Stromal cell of bone marrow (primary cell): ENCODE results near the gene MED4.
A peak's percentile ranks its signal among the peaks of the same experiment; 100 is the strongest.
"Not testable (repeated sequence)": the region's sequence is repeated elsewhere in the genome, so short reads cannot be mapped to it uniquely, and the experiment has no call there.

Source experiments
- DNase-seq: peaks from one replicate; pipeline ENCODE4 v3.0.0-alpha.2; 2012; ENCODE audit warnings: low read depth

Gene MED4

DNA sequence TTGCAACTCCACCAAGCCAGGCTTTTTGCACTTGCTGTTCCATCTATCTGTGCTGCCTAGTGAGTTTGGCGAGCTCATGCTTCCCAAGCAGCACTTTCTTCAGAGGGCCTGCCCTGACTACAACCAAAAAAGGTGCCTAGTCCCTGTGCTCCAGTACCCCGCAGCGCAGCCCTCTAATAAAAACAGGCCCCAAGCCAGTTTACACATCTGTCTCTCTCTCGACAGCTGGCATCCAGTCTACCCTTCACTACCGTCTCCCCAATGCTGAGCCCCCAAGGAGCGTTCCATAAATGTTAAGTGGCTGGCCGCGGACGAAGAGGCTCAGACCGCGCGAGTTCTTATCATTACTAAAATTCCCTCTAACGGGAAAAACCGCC is 512 bp downstream of the MED4 start:
- DNase-seq, result no peak

DNA sequence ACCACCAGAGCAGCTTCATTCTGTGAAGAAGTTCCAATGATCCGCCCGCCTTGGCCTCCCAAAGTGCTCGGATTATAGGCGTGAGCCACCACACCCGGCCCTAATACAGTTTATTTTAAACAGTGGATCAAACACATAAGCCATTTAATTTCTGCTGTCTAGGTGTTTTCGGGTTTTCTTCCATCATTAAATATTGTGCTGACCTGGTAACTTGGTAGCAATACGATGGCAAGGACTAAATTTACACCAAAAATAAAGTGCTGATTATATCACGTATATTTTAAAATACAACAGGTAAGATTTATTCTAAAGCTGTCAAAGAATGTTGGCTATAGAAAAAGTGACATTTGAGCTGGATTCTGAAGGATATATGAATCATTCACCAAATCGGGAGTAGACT is 1.3 kb downstream of the MED4 start:
- no peak for DNase-seq

DNA sequence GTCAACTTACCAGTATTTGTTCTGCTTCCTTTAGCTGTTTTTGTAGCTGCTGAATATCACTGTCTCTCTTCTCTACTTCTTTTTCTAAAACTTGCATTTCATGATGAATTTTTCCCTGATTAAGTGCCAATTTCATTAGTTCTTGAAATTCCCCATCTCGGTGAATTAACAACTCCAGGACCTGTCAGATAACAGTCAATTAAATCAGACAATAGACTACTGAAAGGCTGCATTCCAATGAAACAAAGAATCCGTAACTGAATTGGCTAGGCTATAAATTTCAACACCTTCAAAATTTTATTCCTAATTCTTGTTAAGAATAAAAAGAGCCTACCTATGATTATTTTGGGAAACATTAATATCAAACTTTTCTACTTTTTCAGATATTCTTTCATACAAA is 8.6 kb downstream of the MED4 start:
- DNase-seq, result no peak

DNA sequence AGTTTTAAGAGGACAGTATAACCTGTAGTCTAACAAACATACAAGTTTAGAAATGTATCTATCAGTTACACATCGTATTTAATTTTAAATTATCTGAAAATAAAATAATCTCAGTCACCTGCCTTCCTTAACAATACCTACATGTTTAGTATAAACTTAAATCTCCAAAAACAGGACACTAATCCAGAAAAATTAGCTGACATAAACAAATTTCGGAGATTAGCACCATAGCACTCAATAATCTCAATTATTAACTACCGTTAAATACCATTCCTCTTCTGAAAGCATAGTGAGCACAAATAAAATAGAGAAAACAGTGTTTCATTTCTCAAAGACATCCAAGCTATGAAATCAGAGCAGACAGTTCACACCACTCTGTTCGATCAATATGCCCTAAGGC is 13.2 kb downstream of the MED4 start:
- DNase-seq, result no peak

DNA sequence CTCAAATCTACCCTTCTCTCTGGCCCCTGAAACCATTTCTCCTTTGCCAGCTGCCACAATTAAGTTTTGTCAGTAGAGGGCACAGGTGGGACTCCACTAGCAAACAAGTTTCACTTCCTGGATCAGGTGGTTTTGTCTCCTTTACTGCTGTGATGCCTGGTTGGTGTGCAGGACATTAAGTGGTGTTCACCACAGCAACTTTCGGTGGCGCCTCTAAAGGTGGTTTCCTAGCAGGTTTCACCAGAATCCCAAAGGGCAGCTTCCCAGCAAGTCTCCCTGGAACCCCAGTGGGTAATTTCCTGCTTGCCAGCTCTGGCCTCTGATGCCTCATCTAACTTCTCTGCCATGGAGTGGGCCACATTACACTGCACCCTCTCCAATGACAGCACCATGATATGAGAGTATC is 16.6 kb downstream of the MED4 start:
- DNase-seq, result no peak

DNA sequence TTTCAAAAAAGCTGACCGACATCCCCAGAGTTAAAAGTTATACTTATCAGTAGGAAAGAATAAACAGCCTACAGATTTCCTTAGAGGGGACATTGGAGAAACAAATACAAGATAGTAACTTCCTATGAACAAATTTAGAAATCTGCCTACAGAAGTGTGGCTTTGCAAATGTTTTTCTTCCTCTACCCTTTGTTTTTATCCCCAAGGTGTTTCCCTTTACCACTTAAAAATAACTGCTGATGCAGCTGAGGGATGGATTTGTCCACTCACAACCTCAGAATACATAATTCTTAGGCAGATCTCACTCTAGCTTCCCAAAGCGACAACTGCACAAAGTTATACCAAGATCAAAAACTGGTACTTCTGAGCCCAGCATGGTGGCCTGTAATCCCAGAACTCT is 20.9 kb downstream of the MED4 start:
- no peak for DNase-seq

DNA sequence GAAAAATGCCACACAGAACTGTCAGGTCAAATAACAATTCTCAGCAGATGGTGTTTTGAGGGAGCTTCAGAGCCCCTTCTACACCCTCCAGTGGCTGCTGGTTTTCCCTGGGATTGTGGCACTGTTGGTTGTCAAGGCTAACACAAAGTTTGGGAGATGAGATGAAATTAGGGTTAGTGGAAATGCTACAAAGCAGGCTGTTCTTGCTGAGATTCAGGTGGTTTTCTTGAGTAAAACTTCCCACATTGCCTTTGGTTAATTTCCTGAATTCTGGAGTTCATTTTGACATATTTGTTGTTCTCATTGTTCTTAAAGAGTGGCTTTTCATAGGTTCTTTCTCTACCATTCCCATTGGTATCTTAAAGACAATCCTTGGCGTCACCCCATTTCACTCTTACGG is 22.1 kb downstream of the MED4 start:
- no peak for DNase-seq

DNA sequence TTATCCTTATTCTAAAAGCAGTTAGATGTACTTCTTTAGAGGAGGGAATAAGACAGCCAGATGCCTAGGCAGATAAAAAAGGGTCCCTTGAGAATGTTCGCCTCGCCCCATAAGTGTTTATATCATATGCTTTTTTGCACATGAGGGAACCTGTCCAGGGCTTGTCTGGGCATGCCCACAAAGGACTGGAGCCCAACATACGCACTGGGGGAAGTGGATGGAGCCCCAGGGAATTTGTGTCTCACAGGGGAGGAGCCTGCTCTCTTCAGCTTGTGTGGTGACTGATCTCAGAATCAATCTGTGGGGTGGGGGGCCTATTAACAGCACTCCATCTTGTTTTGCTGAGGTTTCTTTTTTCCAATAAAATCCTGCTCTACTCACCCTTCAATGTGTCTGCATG is 22.6 kb downstream of the MED4 start:
- no peak for DNase-seq

DNA sequence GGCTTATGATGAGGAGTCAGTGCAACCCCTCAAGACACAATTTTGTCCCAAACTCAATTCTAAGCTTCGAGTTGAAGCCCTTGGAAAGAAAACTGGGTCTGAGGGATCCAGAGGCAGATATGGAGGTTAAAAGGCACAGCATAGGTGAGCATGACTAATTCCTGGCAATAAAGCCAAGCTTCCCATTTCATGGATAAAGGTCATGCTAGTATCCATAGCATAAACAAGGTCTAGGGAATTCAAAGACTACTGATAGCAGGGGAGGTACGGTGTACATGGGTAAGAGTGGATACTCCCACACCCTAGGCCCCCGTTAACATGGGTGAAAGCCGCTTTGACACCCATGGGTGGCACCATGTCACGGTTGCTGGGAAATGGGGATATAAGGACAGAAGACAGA is 24.0 kb downstream of the MED4 start:
- DNase-seq, result no peak

DNA sequence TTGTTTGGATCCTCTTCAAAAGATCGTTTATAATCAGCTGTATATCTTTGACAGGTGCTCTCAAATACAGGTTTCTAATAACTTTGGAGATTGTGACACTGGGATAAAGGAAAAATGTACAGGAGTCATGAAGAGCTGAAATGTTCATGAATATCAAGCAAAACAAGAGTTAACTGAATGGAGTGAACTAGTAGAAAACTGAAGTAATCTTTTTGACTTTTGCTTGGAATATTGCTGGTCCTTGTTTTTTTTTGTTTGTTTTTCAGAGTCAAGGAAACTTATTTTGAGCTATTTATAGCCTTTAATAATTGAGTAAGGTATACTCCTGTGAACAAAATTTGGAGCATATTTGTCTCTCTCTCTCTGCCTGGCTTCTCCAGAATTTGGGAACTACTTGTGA is 25.3 kb downstream of the MED4 start:
- DNase-seq, result no peak

DNA sequence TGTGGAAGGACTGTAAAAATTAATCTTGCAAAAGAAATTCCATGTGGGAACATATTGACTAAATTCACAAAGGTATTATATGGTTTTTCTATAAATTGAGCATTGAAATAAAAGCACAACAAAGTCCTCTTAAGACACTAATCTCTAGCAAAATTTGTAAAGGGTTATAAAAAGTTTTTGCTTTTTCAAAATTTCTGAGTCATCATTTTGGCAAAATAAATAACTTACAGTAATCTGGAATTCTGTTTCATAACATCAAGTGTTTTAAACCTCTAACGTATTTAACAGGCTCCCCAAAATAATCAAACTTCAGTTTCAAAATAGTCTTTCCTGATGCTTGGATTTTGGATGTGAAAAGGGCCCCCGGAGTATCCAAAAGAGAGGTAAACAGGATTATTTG is 26.0 kb downstream of the MED4 start:
- DNase-seq, result no peak

DNA sequence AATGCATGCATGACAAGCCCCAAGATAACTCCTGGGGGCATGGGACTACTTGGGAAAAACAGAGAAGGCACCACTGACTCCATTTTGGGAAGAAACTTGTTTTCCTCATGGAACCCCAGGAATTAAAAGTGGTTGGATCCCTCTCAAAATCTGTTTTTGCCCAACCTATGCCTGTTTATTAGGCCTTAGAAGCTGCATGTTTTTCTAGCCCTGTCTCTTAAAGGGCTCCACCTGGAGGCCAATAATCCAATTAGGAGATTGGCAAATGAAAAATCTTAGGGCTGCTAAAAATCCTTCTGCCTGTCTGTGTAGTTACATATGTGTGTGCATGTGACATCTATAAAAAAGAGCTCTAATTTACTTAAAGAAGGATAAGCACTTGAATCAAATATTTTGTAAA is 26.9 kb downstream of the MED4 start:
- DNase-seq, result no peak

DNA sequence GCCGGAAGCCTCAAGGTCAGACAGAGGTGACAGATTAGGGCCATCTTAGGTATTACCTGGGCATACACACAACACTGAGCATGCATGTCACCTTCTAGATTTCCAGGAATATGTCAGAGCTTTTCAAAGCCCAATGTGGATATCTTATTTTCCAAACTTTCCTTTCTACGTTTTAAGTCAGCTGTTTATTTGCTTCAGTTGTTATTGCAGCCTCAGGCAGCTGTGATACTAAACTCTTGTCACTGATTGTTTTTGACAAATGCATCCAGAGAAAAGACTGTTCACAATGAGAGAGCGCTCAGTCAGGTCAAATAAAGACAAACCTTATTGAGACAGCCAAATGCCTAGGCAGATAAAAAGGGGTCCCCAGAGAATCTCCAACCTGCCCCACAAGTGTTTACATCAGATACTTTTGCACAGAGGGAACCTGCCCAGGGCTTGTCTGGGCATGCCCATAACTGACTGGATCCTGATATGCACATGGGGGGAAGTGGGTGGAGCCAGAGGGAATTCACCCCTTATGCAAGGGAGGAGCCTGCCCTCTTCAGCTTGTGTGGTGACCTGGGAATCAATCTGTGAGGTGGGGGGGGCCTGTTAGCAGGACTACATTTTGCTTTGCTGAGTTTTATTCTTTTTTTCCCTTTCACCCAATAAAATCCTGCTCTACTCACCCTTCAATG is 28.5 kb downstream of the MED4 start:
- no peak for DNase-seq

DNA sequence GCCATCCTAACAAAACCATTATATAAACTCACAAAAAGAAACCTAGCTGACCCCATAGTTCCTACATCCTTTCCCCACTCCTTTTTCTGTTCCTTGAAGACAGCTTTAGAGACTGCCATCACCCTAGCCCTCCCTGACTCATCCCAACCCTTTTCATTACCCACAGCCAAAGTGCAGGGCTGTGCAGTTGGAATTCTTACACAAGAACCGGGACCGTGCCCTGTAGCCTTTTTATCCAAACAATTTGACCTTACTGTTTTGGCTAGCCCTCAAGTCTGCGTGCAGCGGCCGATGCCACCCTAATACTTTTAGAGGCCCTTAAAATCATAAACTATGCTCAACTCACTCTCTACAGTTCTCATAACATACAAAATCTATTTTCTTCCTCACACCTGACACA is 35.0 kb downstream of the MED4 start:
- DNase-seq, result not testable (repeated sequence)

DNA sequence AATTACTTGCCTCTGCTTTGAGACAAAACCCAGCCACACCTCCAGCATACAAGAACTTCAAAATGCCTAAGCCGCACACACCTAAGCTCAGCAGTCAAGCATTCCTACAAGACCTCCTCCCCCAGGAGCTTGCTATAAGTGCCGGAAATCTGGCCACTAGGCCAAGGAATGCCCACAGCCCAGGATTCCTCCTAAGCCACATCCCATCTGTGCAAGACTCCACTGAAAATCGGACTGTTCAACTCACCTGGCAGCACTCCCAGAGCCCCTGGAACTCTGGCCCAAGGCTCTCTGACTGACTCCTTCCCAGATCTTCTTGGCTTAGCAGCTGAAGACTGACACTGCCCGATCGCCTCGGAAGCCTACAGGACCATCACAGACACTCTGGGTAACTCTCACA is 36.4 kb downstream of the MED4 start:
- not testable (repeated sequence) for DNase-seq

DNA sequence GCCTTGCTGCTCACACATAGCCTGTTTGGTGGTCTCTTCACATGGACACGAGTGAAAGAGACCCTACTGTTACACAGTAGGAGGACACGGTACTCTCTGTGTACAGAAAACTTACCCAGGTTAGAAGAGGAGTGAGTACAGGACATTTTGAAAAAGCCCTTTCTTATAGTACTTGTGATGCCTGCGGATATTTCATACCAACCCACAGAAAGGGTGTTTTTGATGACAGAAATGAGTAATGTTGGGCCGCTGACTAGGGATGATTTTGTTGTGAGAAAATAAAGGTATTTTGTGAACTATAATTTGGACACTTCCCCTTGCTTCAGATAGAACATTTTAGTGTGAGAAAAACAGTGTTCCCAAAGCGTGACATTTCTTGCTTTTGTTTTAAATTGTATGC is 39.2 kb downstream of the MED4 start:
- no peak for DNase-seq

DNA sequence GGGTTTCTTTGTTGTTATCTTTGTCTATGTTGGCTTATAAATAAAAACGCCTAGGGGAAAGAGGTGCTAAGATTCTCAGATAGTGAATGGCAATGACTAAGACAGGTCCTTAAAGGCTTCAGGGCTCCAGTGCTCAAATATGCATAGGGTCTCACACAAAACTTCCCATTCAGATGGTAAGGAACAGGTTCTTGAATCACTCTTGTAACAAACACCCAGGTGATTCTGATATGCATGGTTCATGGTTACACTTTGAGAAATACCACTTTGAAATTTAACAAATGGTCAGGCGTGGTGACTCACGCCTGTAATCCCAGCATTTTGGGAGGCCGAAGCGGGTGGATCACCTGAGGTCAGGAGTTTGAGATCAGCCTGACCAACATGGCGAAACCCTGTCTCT is 40.3 kb downstream of the MED4 start:
- DNase-seq, result no peak

DNA sequence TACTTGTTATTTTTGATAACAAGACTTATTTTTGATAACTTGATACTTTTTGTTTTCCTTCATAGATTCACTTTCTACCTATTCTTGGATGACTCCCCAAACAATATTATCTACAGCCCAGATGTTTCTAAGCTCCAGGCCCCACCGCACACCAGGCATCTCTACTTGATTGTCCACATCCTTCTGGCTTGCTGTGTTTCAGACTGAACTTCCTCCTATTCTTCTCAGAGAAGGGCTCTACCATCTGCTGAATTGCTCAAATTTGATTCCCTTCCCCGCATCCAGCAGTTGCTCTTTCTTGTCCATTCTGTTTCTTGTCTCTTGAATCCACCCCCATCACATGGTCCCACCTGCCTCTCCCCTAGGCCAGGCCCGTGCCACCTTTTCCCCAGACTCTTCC is 44.4 kb downstream of the MED4 start:
- DNase-seq, result no peak

DNA sequence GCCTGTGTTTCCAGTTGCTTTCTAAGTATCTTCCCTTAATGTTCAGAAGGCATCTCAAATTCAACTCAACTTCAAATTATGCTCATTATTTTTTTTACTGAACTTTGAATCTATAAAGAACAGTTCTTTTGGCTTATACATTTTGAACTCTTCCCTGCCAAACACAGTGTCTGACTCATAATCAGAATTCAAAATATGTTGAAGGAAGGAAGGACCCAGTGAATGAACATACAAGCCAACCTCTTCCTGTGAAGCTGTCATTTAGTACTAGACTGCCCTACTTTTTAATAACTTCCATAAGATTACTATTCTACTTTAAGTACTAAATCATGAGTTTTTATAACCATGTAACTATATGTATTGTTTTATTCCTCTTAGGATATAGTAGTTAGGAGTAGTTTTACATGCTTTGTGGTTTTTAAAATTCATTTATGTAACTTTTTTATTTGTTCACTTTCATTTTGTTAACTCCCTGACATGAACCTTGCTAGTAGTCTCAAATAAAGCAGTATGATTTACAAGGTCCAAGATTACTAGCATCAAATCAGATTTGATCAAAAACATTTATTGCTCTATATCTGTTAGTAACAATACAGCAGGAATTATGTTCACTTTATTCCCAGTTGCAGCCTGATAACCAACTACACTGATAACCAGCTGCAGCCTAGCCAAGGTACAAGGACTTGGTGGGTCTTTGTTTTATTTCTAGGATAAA is 51.0 kb downstream of the MED4 start:
- peak; percentile 45 for DNase-seq

DNA sequence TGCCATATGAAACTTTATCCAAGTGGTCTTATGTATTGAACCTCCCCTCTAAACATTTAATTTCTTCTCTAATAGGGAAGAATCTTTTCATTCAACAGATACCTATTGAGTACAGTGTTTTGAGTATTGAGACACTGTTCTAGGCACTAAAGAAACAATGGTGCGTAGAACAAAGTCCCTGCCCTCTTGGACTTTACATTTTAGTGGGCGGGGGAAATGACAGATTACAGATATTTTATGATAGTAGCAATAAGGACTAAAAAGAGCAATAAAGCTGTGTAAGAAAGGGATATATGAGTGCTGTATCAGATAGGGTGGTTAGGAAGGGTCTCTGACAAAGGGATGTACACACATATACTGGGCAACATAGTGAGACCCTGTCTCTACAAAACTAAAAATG is 52.0 kb downstream of the MED4 start:
- no peak for DNase-seq

DNA sequence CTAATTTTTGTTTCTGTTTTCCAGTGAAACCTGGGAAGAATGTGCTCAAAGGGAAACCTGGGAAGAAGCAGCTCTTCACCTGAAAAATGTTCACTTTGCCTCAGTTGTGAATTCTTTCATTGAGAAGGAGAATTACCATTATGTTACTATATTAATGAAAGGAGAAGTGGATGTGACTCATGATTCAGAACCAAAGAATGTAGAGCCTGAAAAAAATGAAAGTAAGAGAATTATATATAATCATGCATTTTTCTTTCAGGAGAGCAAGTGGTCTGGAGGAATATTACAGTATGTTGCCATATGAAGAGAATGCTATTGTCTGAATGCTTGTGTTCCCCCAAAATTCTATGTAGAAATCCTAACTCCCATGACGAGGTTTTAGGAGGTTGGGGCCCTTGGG is 54.0 kb downstream of the MED4 start:
- DNase-seq, result no peak

DNA sequence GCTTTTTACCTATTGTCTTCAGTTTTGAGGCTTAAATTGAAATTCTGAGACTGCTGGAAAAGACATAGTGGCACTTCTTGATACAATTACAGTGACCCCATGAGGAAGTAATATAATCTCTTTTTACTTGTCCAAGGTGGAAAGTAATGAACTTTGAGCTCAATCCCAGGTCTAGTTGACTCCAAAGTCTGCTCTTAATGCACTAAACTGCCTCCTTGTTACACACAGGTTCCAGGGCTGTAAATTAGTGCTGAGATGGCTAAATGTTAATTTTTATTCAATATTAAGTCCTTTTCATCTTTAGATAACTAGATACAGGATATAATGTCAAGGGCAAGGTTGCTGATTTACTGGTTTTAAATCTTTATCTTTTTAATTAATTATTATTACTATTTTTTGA is 54.9 kb downstream of the MED4 start:
- DNase-seq, result no peak

DNA sequence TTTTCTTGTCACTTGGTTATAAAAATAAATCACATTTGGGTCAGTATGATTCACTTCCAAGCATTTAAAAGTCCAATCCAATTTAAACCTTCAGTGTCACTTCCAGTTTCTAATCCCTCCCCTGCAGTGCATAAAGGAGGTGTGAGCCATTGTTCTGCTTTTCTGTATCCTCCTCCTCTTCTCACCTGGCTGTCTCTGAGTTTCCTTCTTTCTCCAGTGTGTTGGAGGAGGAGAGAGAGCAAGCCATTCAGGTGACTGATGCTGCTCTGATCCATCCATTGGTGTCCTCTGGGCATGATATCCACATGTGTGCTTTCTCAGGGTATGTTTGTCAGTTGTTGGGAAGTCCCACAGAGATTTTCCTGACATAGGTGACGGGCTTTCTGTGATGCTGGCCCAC is 56.1 kb downstream of the MED4 start:
- DNase-seq, result no peak
